ENCODE results near the gene MEG3.

Gene MEG3

GRCh38 chr14:100781952-100782351 is 44.0 kb upstream of the MEG3 start:
- Histone ChIP-seq H4K20me1 (no peaks in the 10 kb centered on the region; a peak in 1 of 22 replicates), H3K9ac (no peak overlapping the region), H3K27ac (no peak overlapping the region), H3K4me3 (no peak overlapping the region), H3K9me3 (replicated peaks in 1 of 11) (no peaks in the 10 kb centered on the region), H3K4me1 (no peaks in the 10 kb centered on the region), H3K4me2 (no peak overlapping the region), H3K27me3 (no peaks in the 10 kb centered on the region), H3K36me3 (no peaks in the 10 kb centered on the region)
- TF ChIP-seq Cebpa-rat (IDR thresholded peaks at IDR 0.05) = no peak

DNA sequence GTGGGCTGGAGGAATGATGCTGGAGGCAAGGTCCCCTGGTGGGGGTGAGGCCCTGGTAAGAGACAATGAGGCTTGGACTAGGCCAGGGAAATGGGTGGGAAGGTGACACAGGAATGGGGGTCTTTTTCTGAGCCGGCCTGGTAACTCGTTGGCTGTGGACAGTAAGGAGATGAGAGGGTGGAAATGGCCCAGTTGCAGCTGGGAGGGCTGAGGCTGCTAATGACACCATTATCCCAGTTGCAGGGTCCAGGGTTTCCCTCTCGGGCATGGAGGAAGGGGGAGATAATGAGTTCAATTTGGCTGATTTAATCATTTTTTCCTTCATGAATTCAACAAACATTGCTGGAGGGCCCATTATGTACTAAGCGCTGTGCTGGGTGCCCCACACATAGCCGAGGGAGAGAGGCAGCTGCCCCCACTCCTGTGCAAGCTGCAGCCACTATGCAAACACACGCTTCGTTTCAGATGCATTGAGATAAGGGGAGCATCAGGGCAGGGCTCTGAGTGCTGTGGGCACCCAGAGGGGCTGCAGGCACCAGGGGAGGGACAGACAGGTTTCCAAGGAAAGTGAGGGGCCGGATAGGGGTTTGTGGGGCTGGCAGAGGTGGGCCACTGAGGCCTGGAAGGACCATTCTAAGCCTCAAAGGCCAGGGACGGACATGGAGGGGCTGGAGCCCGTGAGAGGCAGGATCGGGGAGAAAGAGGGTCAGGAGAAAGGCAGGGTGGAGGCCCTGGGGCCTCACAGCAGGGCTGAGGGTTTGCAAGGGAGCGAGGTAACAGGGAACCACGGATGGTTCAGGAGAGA is 43.2 kb upstream of the MEG3 start:
- Histone ChIP-seq H3K4me2 (no peak overlapping the region), H3K4me1 (no peaks in the 10 kb centered on the region), H3K9ac (no peak overlapping the region), H4K20me1 (no peaks in the 10 kb centered on the region; a peak in 1 of 22 replicates), H3K4me3 (no peak overlapping the region), H3K9me3 (replicated peaks in 1 of 11) (no peaks in the 10 kb centered on the region), H3K27ac (no peak overlapping the region), H3K27me3 (no peaks in the 10 kb centered on the region), H3K36me3 (no peaks in the 10 kb centered on the region)
- TF ChIP-seq Cebpa-rat (IDR thresholded peaks at IDR 0.05) = no peak

DNA sequence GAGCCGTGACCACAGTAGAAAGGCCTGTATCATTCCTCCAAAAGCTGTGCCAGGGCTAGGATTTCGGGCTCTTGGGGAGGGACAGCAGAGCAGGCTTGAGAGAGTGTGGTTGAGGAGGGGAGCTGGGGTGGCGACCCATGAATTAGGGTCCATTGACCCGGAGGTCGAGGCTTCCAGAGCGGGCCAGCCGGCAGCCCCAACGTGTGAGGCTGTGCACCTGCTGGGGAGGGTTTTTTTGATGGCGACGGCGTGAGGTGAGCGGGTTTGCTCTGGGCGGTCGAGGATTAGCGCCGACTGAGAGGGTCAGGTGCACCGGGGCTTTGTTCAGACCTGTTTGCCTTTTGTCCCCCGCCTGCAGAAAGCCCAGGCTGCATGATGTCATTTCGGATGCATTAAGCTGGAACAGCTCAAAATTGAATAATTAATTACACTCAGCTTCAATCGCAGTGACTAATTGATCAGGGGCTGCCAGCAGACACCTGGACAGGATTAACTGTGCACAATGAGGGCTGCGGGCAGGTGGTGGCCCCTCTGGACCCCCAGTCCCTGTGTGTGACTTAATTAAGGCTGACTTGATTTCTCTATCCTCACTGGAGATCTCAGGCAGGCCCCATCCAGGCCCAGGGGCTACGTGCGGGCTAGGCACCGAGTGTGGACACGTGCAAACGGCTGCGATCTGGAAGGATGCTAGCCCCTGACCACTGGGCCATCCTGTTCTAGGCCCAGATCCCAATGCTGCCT is 42.1 kb upstream of the MEG3 start:
- H3K4me1 ChIP-seq = no peaks in the 10 kb centered on the region

DNA sequence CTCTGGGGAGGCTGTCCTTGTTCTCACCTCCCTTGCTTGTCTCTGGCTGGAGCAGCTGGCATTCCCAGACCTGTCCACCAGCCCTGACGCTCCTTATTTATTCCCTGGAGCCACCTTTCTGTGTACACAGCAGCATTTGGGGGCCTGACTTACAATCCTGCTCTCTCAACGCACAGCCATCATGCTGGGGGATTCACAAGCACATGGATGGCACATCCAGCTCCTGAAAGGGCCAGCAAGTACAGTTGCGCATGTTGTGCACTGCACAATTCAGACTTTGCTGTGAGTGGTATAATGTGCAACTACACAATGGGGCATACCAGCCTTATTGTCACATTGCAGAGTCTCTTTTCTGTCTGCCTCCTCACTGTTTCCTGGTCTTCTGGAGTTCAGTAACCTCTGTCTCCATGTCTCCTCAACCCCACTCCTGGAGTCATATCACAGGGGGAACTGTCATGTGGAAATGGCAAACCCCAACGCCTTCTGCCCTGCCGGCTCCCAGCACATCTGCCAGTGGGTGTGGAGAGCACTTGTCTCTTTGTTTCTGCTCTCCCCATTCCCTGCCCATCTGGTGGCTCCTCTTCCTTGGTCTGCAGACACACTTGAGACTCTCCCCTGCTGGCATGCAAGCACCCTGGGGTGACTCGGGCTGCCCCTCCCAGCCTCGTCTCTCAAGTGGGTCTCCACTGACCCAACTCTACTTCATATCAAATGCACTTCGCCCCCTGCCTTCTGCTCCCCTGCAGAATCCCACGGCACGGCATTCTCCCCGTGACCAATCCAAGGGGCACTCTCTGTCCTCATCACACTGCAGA is 41.2 kb upstream of the MEG3 start:
- H3K4me3 ChIP-seq = no peak overlapping the region
- no peak overlapping the region for H3K27ac ChIP-seq
- no peaks in the 10 kb centered on the region for H3K36me3 ChIP-seq
- no peak overlapping the region for H3K4me2 ChIP-seq
- TF ChIP-seq Cebpa-rat (IDR thresholded peaks at IDR 0.05) = no peak
- H3K27me3 ChIP-seq = no peaks in the 10 kb centered on the region
- no peak overlapping the region for H3K9ac ChIP-seq
- H3K4me1 ChIP-seq = no peaks in the 10 kb centered on the region
- no peaks in the 10 kb centered on the region for H3K9me3 ChIP-seq (replicated peaks in 1 of 11)
- H4K20me1 ChIP-seq = no peaks in the 10 kb centered on the region; a peak in 1 of 22 replicates

More for the DNA sequence above, 42.1 kb upstream of the MEG3 start:
- Histone ChIP-seq H3K9ac (no peak overlapping the region), H3K27ac (no peak overlapping the region), H3K36me3 (no peaks in the 10 kb centered on the region), H3K4me3 (no peak overlapping the region), H3K27me3 (no peaks in the 10 kb centered on the region), H3K9me3 (replicated peaks in 1 of 11) (no peaks in the 10 kb centered on the region), H4K20me1 (no peaks in the 10 kb centered on the region; a peak in 1 of 22 replicates), H3K4me2 (no peak overlapping the region)
- no peak for TF ChIP-seq Cebpa-rat (IDR thresholded peaks at IDR 0.05)

GRCh38 chr14:100785338-100785615 is 40.6 kb upstream of the MEG3 start:
- H3K4me1 ChIP-seq = no peaks in the 10 kb centered on the region
- TF ChIP-seq Cebpa-rat (IDR thresholded peaks at IDR 0.05) = no peak
- H4K20me1 ChIP-seq = no peaks in the 10 kb centered on the region
- H3K27me3 ChIP-seq = no peaks in the 10 kb centered on the region
- H3K9me3 ChIP-seq (replicated peaks in 1 of 11) = no peaks in the 10 kb centered on the region
- no peaks in the 10 kb centered on the region for H3K36me3 ChIP-seq
- H3K27ac ChIP-seq = no peak overlapping the region
- H3K9ac ChIP-seq = no peak overlapping the region
- no peak overlapping the region for H3K4me2 ChIP-seq
- H3K4me3 ChIP-seq = no peak overlapping the region

DNA sequence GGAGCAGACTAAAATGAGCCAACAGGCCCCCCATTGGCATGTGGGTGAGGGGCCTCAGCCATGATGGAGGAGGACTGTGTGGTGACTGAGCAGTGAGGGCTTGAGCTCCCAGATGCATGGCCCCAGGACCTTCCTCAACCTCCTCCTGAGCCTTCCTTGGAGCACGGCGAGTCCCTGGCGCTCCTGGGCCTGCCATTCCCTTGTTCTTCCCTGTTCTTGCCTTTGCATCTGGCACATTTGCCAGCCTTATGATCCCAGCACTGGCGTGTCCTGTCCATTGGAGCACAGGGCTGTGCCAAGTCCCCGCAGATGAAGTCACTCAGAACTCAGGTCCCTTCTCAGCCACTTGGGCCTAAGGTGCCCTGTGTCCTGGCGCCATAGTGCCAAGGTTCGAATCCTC is 40.3 kb upstream of the MEG3 start:
- Histone ChIP-seq H3K36me3 (no peaks in the 10 kb centered on the region), H3K27ac (no peak overlapping the region), H3K27me3 (no peaks in the 10 kb centered on the region), H3K4me2 (no peak overlapping the region), H3K4me1 (no peaks in the 10 kb centered on the region), H4K20me1 (no peaks in the 10 kb centered on the region), H3K9ac (no peak overlapping the region), H3K9me3 (replicated peaks in 1 of 11) (no peaks in the 10 kb centered on the region), H3K4me3 (no peak overlapping the region)
- no peak for TF ChIP-seq Cebpa-rat (IDR thresholded peaks at IDR 0.05)

DNA sequence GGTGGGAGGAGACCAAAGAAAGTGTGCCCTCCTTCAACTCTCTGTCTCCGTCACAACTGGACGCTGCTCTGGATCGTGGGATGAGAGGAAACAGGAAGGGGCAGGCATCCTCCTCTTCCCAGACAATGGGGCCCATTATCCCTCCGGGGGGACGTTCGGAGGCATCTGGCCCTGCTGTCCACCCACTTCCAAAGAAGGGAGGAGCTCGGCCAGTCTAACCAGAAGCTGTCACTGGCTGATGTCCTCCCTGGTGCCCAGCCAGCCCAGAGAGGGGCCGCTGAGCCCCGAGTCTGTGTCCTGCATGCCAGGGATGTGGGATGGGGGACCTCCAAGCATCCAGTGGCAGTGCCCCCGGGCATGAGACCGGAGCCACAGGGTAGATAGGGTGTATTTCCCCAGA is 39.8 kb upstream of the MEG3 start:
- H3K36me3 ChIP-seq = no peaks in the 10 kb centered on the region
- H3K27me3 ChIP-seq = no peaks in the 10 kb centered on the region
- no peak overlapping the region for H3K9ac ChIP-seq
- no peaks in the 10 kb centered on the region for H3K4me1 ChIP-seq
- H3K27ac ChIP-seq = no peak overlapping the region
- H3K4me2 ChIP-seq = no peak overlapping the region
- no peaks in the 10 kb centered on the region for H4K20me1 ChIP-seq
- no peak overlapping the region for H3K4me3 ChIP-seq
- no peak for TF ChIP-seq Cebpa-rat (IDR thresholded peaks at IDR 0.05)
- H3K9me3 ChIP-seq (replicated peaks in 1 of 11) = no peaks in the 10 kb centered on the region

DNA sequence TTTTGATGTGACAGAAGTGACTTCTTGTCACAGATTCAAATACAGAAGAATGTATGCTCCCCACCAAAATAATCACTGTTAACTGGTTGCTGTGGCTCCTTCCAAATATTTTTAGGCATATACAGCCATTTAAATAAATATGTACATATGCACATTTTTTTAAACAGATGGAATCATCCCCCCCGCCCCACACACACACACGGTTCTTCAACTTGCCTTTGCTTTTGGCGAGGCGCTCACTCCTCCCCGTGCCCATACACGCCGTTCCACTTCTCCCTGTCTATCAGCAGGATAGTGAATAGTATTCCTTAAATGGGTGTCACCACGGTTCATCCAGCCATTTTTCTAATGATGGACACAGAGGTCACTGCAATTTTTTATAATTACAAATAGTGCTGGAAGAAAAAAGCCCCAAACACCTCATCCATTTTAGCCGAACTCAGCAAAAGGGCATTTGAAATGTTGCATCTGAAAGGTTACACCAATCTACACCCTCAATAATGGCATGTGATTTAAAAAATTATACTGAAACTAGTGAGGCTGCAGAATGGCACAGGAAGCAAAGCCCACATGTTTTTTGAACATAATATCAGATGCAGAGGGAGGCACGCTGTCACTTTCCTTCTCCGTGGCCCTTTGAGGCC is 39.2 kb upstream of the MEG3 start:
- H3K9me3 ChIP-seq (replicated peaks in 1 of 11) = no peaks in the 10 kb centered on the region
- H4K20me1 ChIP-seq = no peaks in the 10 kb centered on the region
- no peak overlapping the region for H3K4me2 ChIP-seq
- TF ChIP-seq Cebpa-rat (IDR thresholded peaks at IDR 0.05) = no peak
- no peak overlapping the region for H3K27ac ChIP-seq
- no peaks in the 10 kb centered on the region for H3K36me3 ChIP-seq
- no peak overlapping the region for H3K9ac ChIP-seq
- no peak overlapping the region for H3K4me3 ChIP-seq
- no peaks in the 10 kb centered on the region for H3K27me3 ChIP-seq
- H3K4me1 ChIP-seq = no peaks in the 10 kb centered on the region

GRCh38 chr14:100787659-100788058 is 38.3 kb upstream of the MEG3 start:
- H3K9me3 ChIP-seq (replicated peaks in 1 of 11) = no peaks in the 10 kb centered on the region
- no peak overlapping the region for H3K27ac ChIP-seq
- H3K4me3 ChIP-seq = no peak overlapping the region
- no peaks in the 10 kb centered on the region for H3K27me3 ChIP-seq
- H3K9ac ChIP-seq = no peak overlapping the region
- no peaks in the 10 kb centered on the region for H4K20me1 ChIP-seq
- H3K4me2 ChIP-seq = no peak overlapping the region
- TF ChIP-seq Cebpa-rat (IDR thresholded peaks at IDR 0.05) = no peak
- H3K36me3 ChIP-seq = no peaks in the 10 kb centered on the region
- H3K4me1 ChIP-seq = no peaks in the 10 kb centered on the region

Measured in BLaER1 treated with 17β-estradiol and CSF1 and Interleukin-3, amounts not matched to agents 10 nM and 100 nM (cell line).